Naive B cell (primary cell): Measurements from ENCODE around the gene FHIT. TPM values are rescaled to one million over a fixed set of nuclear protein-coding genes. Genes with fewer than 3 reads are reported as not detected.
A peak's percentile ranks its signal among the peaks of the same experiment; 100 is the strongest.

Experiments used
- ATAC-seq, 2 donors: fragments of 150-1000 bp; cut with Tn5 transposase; 2 replicates each; pipeline ENCODE4 v1.10.0; 2021; ENCODE audit warnings: low read depth in 2 of 2, mild to moderate bottlenecking in 2 of 2, moderate library complexity in 2 of 2
- DNase-seq: peaks from one replicate; pipeline ENCODE4 v3.0.0; 2022
- H3K27ac Mint-ChIP-seq, 6 donors: one replicate each; pipeline ENCODE4 v1.8.0; 2020 to 2022; ENCODE audit warnings: mild to moderate bottlenecking in 6 of 6, mixed read lengths in 6 of 6, moderate library complexity in 5 of 6, inconsistent platforms in 2 of 6
- H3K27me3 Mint-ChIP-seq, 3 donors: one replicate each; pipeline ENCODE4 v1.8.0; 2021 to 2022; ENCODE audit warnings: mixed read lengths in 3 of 3, mild to moderate bottlenecking in 1 of 3
- H3K36me3 Mint-ChIP-seq, 2 donors: one replicate each; pipeline ENCODE4 v1.8.0; 2020 to 2022; ENCODE audit warnings: mixed read lengths in 2 of 2, inconsistent platforms in 1 of 2, mild to moderate bottlenecking in 1 of 2
- H3K4me1 Mint-ChIP-seq, 3 donors: one replicate each; pipeline ENCODE4 v1.8.0; 2020 to 2022; ENCODE audit warnings: mixed read lengths in 3 of 3, inconsistent platforms in 1 of 3, mild to moderate bottlenecking in 1 of 3, moderate library complexity in 1 of 3
- H3K4me3 Mint-ChIP-seq, 8 donors: one replicate each; pipeline ENCODE4 v1.8.0; 2020 to 2022; ENCODE audit warnings: mild to moderate bottlenecking in 8 of 8, mixed read lengths in 8 of 8, moderate library complexity in 8 of 8, inconsistent platforms in 2 of 8
- H3K9me3 Mint-ChIP-seq, 7 donors: one replicate each; pipeline ENCODE4 v1.8.0; 2020 to 2022; ENCODE audit warnings: mixed read lengths in 7 of 7, mild to moderate bottlenecking in 5 of 7, inconsistent platforms in 2 of 7, moderate library complexity in 1 of 7
- polyA plus RNA-seq, 6 donors: library from polyadenylated mRNA; unstranded; fragments of 300-500 nt; fragmentation: Illumina TruSeq; gene quantifications; one replicate each; pipeline ENCODE4 v1.2.3, GENCODE V29; 2021; ENCODE audit warnings: low read depth in 6 of 6

The FHIT gene
- polyA plus RNA-seq, 6 donors from 2014 or later, result 3.2 to 12.6 (median 7.1) TPM

- Mint-ChIP-seq H3K4me1 (no peaks in the 10 kb centered on the region), H3K27ac (no peak overlapping the region), H3K4me3 (no peak overlapping the region), H3K27me3 (no peaks in the 10 kb centered on the region), H3K36me3 (no peaks in the 10 kb centered on the region), H3K9me3 (no peaks in the 10 kb centered on the region)
- ATAC-seq (no peak), DNase-seq (no peak)
Measured at GRCh38 chr3:60176614-60177013, 1074.6 kb downstream of the FHIT start.

- Mint-ChIP-seq H3K9me3 (no peaks in the 10 kb centered on the region), H3K36me3 (no peaks in the 10 kb centered on the region), H3K27me3 (no peaks in the 10 kb centered on the region), H3K4me3 (no peak overlapping the region), H3K27ac (no peak overlapping the region), H3K4me1 (no peaks in the 10 kb centered on the region)
- ATAC-seq (no peak), DNase-seq (no peak)
Measured at GRCh38 chr3:60175680-60176079, 1075.6 kb downstream of the FHIT start.

GRCh38 chr3:60169755-60170154 lies 1081.5 kb downstream of the FHIT start:
- DNase-seq (no peak), ATAC-seq (no peak)
- Mint-ChIP-seq H3K4me3 (no peak overlapping the region), H3K36me3 (no peaks in the 10 kb centered on the region), H3K4me1 (no peaks in the 10 kb centered on the region), H3K9me3 (no peaks in the 10 kb centered on the region), H3K27me3 (no peaks in the 10 kb centered on the region), H3K27ac (no peak overlapping the region)

GRCh38 chr3:60167186-60167585 lies 1084.1 kb downstream of the FHIT start:
- Mint-ChIP-seq H3K27me3 (no peaks in the 10 kb centered on the region), H3K4me3 (no peak overlapping the region), H3K4me1 (no peaks in the 10 kb centered on the region), H3K9me3 (no peaks in the 10 kb centered on the region), H3K36me3 (no peaks in the 10 kb centered on the region), H3K27ac (no peak overlapping the region)
- DNase-seq, result no peak
- no peak for ATAC-seq

- Mint-ChIP-seq H3K27ac (peak overlapping the region in 1 of 6 donors; percentile 0), H3K4me1 (no peaks in the 10 kb centered on the region), H3K9me3 (no peaks in the 10 kb centered on the region), H3K36me3 (no peaks in the 10 kb centered on the region), H3K27me3 (no peaks in the 10 kb centered on the region), H3K4me3 (no peak overlapping the region)
- ATAC-seq, result no peak
- no peak for DNase-seq
Measured at GRCh38 chr3:60160822-60161748, 1090.2 kb downstream of the FHIT start.

GRCh38 chr3:60160111-60160821 lies 1091.0 kb downstream of the FHIT start:
- DNase-seq (no peak), ATAC-seq (no peak)
- Mint-ChIP-seq H3K27me3 (no peaks in the 10 kb centered on the region), H3K36me3 (no peaks in the 10 kb centered on the region), H3K4me3 (no peak overlapping the region), H3K4me1 (no peaks in the 10 kb centered on the region), H3K9me3 (no peaks in the 10 kb centered on the region), H3K27ac (peak overlapping the region in 3 of 6 donors; percentile 0 to 75 (median 1))

GRCh38 chr3:60158035-60158434 lies 1093.2 kb downstream of the FHIT start:
- H3K27me3 Mint-ChIP-seq, result no peaks in the 10 kb centered on the region
- H3K36me3 Mint-ChIP-seq, result no peaks in the 10 kb centered on the region
- H3K9me3 Mint-ChIP-seq, result no peaks in the 10 kb centered on the region
- ATAC-seq (no peak), DNase-seq (no peak)
- no peak overlapping the region for H3K4me3 Mint-ChIP-seq
- no peaks in the 10 kb centered on the region for H3K4me1 Mint-ChIP-seq
- H3K27ac Mint-ChIP-seq, result no peak overlapping the region

- H3K4me1 Mint-ChIP-seq, result no peaks in the 10 kb centered on the region
- H3K27ac Mint-ChIP-seq, result peak overlapping the region in 1 of 6 donors; percentile 7
- ATAC-seq, result no peak
- H3K36me3 Mint-ChIP-seq, result peaks cover 0 to 5% of the 10 kb centered on the region in 2 donors
- H3K27me3 Mint-ChIP-seq, result no peaks in the 10 kb centered on the region
- H3K9me3 Mint-ChIP-seq, result peaks cover 0 to 4% (median 0%) of the 10 kb centered on the region in 7 donors
- no peak overlapping the region for H3K4me3 Mint-ChIP-seq
- DNase-seq, result no peak
Measured at GRCh38 chr3:60154011-60154410, 1097.2 kb downstream of the FHIT start.

- Mint-ChIP-seq H3K4me1 (no peaks in the 10 kb centered on the region), H3K36me3 (peaks cover 0 to 5% of the 10 kb centered on the region in 2 donors), H3K9me3 (peaks cover 0 to 4% (median 0%) of the 10 kb centered on the region in 7 donors), H3K4me3 (peak overlapping the region in 1 of 8 donors; percentile 17), H3K27me3 (no peaks in the 10 kb centered on the region), H3K27ac (peak overlapping the region in 1 of 6 donors; percentile 7)
- no peak for ATAC-seq
- DNase-seq, result no peak
Measured at GRCh38 chr3:60153221-60153999, 1097.8 kb downstream of the FHIT start.

GRCh38 chr3:60149501-60149900 lies 1101.8 kb downstream of the FHIT start:
- Mint-ChIP-seq H3K36me3 (peaks cover 0 to 5% of the 10 kb centered on the region in 2 donors), H3K27ac (no peak overlapping the region), H3K4me3 (no peak overlapping the region), H3K27me3 (no peaks in the 10 kb centered on the region), H3K9me3 (peaks cover 0 to 4% (median 0%) of the 10 kb centered on the region in 7 donors), H3K4me1 (no peaks in the 10 kb centered on the region)
- ATAC-seq (no peak), DNase-seq (no peak)

GRCh38 chr3:60147249-60147950 lies 1103.9 kb downstream of the FHIT start:
- Mint-ChIP-seq H3K36me3 (peaks cover 0 to 5% of the 10 kb centered on the region in 2 donors), H3K4me3 (no peak overlapping the region), H3K9me3 (peaks cover 0 to 4% (median 0%) of the 10 kb centered on the region in 7 donors), H3K27me3 (no peaks in the 10 kb centered on the region), H3K4me1 (no peaks in the 10 kb centered on the region), H3K27ac (peak overlapping the region in 1 of 6 donors; percentile 16)
- DNase-seq (no peak), ATAC-seq (no peak)

GRCh38 chr3:60146121-60146520 lies 1105.1 kb downstream of the FHIT start:
- Mint-ChIP-seq H3K4me3 (no peak overlapping the region), H3K4me1 (no peaks in the 10 kb centered on the region), H3K9me3 (no peaks in the 10 kb centered on the region), H3K27ac (peak overlapping the region in 2 of 6 donors; percentile 16 to 52), H3K36me3 (no peaks in the 10 kb centered on the region), H3K27me3 (no peaks in the 10 kb centered on the region)
- ATAC-seq (no peak), DNase-seq (no peak)

GRCh38 chr3:60144071-60144470 lies 1107.2 kb downstream of the FHIT start:
- ATAC-seq (no peak), DNase-seq (no peak)
- H3K27ac Mint-ChIP-seq, result no peak overlapping the region
- no peaks in the 10 kb centered on the region for H3K36me3 Mint-ChIP-seq
- no peak overlapping the region for H3K4me3 Mint-ChIP-seq
- H3K27me3 Mint-ChIP-seq, result no peaks in the 10 kb centered on the region
- no peaks in the 10 kb centered on the region for H3K4me1 Mint-ChIP-seq
- H3K9me3 Mint-ChIP-seq, result no peaks in the 10 kb centered on the region
